Head of caudate nucleus (tissue), 42 donors: ENCODE results near the gene FGFRL1.
"Not testable (repeated sequence)": the region's sequence is repeated elsewhere in the genome, so short reads cannot be mapped to it uniquely, and the experiment has no call there.

ENCODE experiments used
- DNase-seq, 42 donors: peaks; one replicate each; pipeline versions ENCODE4 v3.0.0 to v3.0.0-alpha.2; 2020 to 2021; ENCODE audit warnings: mixed read lengths in 7 of 42
- intact Hi-C: fragments of 100-400 bp; cut with DNase I; formaldehyde crosslinking; loops from one replicate; pipeline ENCODE4 v1.15.0; 2022

Gene FGFRL1

GRCh38 chr4:988726-989721 lies 22.4 kb upstream of the FGFRL1 start:
- intact Hi-C loops = no loop called here
- no peak for DNase-seq

DNA sequence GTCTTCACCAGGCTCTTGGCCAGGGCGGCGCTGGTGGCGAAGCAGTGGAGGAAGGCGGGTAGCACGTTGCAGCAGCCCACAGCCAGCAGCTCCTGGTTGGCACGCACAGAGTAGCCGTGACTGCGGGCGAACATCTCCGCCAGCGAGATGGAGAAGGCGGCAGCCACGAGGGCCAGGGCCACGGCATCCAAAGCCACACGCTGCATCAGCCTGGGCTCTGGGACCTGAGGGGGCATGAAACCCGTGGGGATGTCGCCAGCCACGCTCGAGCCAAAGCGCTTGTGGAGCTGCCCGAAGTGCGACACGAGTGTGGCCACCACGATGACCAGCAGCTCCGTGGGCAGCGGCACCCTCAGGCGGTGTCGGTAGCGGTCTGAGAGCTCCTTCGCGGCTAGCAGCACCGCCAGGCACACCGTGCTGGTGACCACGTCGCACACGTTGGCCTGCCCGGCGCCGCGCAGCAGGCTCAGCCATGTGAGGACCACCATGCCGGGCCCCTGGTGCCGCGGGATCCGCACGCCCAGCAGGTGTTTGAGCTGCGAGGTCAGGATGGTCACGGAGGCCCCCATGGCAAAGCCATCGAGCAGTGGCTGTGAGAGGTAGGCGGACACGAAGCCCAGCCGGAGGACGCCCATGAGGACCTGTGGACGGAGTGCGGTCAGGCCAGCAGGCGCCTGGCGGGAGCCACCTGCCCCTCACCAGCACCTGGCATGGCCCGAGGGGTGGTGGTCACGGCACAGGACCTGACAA lies 21.5 kb upstream of the FGFRL1 start:
- DNase-seq = no peak
- intact Hi-C loops = no loop called here

DNA sequence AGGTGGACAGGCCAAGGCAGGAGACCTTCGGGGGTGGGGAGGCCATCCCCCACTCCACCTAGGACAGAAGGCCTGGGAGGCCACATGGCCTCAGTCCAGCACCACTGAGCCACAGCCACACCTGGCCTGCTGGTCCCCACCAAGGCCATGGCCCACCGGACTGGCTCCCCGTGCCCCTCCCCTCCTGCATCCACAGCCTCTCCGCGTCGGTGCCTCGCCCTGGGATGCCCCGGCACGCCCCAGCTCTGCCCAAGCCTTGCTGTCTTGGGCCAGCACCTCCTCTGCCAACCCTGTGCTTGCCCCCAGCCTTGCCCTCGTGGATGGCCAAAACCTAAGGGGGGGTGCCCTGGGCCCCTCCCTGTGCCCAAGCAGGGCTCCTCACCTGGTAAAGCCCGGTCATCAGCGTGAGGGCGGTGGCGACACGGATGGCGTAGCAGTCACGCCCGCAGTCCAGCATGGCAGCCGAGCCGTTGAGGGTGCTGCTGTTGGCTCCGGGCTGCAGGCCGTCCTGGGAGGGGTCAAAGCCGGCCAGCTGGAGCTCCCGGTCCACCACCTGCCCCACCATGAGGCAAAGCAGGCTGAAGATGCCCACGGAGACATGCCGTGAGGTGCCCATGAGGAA lies 20.6 kb upstream of the FGFRL1 start:
- no peak for DNase-seq
- intact Hi-C loops = no loop called here

DNA sequence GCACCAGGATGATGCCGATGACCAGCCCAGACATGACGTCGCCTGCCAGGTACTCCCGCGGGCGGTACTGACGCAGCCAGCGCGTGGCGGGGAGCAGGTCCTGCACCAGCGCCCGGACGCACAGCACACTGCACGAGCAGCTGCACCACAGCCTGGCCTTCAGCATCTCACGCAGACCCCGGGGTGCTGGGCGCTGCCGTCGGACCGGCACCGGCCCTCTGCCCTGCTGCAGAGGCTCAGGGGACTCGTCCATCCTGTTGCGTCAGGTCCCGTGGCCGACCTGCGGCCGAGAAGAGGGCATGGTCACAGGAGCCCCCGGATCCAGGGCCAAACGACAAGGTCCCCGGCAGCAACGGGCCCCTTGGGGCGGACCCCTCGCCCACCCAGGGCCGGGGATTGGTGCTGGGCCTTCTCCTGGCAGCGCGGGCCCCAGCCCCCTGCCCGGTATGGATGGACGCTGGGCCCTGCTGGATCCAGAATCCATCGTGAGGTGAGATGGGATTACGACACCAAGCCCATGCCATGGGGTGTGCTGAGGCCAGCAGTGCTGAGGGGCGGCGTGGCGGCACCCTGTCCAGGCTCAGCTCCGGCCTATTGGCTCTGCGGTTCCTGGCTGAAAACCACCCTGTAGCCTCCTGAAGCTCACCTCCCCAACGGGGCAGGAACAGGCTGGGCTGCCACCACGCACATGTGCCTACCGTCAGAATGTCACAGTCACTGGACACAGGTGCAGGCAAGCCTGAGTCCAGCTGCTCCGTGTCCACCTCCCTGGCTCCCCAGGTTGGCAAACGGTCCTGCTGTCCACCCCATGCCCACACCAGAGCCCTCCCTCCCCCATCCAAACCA lies 19.8 kb upstream of the FGFRL1 start:
- no peak for DNase-seq
- intact Hi-C loops = no loop called here

- no peak for DNase-seq
- intact Hi-C loops = no loop called here
Measured at GRCh38 chr4:992297-993110, 18.9 kb upstream of the FGFRL1 start.

DNA sequence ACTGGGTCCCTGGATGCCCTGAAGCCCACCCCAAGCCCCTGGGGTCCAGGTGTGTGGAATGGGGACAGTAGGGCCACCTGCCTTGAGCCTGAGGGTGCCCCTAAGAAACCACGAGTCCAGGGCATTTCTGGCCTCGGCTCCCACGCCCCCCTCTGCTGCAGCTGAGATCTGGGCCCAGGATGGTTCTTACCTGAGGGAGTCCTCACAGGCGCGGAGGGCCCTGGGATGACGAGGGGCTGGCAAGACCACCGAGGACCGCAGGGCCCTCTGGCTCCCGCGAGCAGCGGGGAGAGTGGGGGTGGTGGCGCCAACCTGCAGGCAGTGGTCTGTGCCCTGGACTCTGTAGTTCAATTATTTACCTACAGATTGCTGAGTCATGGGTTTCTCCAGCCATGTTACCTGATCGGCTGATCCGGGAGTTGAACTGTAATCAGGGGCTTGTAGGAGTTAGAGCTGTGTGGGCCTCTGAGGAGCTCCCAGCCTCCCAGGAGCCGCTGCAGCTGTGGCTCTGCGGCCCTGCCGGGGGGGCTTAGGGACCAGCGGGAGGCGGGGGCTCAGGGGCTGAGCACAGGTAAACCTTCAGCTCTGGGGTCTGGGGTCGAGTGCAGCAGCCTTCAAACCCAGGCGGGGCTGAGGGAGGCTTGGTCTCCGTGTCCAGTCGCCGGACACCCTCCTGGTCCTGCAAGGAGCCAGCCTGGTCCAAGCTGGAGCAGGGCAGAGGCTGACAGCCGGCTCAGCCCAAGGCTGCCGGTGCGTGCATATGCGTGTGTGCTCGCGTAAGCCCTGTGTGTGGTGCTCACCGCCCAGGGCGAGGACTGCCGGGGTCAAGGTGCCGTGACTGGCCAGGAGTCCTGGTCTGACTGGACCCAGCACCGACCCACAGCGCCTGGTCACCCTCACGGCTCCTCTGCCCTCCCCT lies 18.1 kb upstream of the FGFRL1 start, which contains the start of gene SLC26A1:
Gene SLC26A1, minus strand, starts transcription at position 294 of the 919 bp plus-strand sequence. CDS start 1,701 bp downstream, outside the sequence.
- DNase-seq = no peak
- intact Hi-C loops = no loop called here

DNA sequence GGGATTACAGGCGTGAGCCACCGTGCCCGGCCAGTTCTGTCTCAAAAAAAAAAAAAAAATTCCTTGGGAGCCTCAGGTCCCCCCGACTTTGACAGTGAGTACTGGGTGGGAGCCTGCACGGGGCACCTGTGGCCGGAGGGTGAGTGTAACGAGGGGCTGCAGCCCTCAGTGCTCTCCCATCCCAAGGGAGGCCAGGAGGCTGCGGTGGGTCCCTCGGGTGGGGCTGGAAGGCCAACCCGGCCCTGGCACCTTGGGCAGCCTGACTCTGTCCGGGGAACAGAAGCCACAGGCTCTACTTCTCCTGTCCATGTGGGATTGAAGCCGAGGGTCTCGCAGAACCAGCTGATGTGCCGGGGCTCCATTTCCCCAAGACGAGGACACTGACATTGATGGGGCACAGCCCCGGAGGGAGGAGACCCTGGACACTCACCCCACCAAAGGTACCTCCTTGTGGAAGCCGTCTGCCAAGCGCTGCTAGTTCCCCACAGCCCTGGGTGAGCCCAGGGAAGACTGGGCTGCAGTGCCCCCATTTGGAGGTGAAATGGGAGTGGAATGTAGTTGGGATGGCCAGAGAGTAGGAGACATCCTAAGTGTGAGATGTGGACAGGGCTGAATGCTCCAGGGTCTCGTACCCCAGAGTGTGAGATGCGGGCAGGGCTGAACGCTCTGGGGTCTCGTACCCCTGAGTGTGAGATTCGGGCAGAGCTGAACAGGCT lies 16.0 kb upstream of the FGFRL1 start:
- intact Hi-C loops = no loop called here
- no peak for DNase-seq

DNA sequence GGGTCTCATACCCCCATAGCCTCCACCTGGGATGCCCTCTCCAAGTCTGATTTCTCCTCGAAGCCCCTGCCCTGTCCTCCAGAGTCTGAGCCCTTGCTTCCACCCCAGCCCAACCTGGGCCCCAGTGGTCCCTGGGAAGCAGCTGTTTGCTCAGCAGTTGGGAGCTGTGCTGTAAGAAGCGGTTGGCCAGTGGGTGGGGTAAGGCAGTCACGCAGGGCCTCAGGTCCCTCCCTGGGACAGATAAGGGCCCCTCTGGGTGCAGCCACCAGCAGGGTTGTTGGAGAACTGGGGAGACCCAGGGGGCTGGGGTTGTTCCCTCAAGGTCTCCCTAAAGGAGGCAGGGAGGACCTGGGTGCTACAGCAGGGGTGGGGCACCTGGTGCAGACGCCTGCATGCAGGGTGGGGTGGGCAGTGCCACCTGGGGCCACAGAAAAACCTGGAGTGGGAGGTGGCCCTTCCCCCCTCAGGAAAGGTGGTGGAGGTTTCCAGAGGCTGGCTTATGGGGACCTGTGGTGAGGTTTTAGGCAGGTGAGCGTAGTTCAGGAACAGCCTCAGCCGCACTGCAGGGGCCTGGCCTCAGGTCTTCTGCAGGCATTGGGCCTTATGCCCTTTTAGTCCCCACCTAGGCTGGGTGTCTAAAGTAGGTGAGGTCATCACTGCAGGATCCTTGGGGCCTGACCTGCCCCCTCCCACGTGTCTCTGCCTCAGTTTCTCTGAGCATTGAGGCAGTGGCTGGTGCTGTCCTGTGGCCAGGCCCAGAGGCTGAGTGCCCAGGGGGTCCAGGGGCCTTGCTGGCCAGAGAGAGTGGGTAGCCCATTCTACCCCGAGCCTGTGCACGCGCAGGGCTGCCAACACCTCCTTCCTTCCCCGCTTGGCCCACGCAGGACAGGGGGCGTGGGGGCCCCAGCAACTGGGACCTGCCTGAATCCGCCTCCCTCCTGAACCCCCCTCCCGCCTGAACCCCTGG lies 15.1 kb upstream of the FGFRL1 start:
- no peak for DNase-seq
- intact Hi-C loops = no loop called here

DNA sequence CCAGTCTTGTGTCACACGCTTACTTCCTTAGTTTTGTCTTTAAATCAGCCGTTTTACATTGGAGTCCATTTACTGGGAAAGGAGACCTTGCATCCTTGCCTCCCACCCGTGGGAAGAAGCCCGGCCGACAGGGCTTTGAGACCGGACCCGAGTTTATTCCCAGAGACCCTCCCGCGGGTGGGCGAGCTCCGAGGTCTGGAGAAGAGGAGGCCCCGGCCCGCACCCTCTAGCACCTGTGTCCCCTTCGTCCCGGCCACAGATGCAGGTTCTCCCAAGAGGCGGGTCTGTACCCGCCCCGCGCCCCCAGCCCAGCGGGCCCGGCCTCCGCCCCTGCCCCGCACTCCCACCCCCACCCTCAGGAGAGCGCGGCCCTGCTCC lies 14.4 kb upstream of the FGFRL1 start:
- intact Hi-C loops = no loop called here
- no peak for DNase-seq

DNA sequence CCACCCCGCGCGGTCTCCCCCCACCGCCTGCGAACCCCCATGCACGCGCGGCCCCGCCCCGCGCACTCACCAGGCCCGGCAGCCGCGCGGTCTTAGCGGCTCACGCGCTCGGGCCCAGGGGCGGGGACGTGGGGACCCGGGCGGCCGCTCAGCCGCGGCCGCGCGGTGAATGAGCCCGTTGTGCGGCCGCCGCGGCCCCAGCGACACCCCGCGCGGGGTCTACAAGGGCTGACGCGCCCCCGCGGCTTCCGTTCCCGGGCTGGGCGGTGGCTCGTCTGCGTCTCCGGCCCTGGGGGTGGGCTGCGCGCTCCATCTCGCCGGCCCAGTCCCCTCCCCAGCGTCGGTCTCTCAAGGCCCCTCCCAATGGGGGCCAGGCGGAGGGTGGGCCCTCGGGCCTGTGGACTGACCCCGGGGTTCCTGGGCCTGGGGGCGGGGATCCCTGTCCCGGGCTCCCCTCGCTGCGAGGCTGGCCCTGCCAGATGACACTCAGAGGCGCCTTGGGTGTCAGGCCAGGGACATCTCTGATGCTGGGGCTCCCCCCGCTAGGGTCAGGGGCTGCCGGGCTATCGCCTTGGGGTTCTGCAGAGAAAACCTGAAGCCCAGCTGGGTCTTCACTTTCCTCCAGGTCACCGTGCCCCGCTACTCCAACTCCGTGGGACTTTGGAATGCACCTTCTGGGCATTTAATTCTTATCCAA lies 13.9 kb upstream of the FGFRL1 start:
- DNase-seq = peak in 27 of 42 donors; percentile 33 to 75 (median 56)
- intact Hi-C loops = no loop called here

DNA sequence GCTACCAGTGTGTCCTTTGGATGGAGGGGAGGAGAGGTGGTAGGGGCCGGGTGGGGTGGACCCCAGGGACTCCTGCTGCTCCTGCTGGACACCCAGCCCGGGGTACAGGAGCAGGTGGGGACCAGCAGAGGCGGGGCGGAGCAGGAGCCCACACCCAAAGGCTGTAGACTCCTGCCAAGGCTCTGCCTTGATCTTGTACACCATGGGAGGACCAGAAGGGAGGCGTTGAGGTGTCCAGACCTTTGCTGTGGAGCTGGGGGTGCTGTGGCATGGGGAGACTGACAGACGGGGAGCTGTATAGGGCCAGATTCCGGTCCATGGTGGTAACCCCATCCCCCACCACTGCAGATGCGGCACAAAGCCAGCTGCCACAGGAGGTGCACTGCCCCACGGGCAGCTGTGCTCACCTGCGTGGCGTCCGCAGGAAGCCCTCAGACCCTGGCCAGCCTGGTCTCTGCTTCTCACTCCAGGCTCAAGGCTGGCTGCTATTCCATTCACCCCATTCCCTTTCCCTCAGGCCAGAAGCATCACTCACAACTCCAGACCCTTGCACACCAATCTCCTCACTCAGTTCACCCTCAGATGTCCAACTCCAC lies 13.2 kb upstream of the FGFRL1 start:
- intact Hi-C loops = no loop called here
- DNase-seq = no peak

- not testable (repeated sequence) for DNase-seq
Measured at GRCh38 chr4:999240-999863, 12.1 kb upstream of the FGFRL1 start.

DNA sequence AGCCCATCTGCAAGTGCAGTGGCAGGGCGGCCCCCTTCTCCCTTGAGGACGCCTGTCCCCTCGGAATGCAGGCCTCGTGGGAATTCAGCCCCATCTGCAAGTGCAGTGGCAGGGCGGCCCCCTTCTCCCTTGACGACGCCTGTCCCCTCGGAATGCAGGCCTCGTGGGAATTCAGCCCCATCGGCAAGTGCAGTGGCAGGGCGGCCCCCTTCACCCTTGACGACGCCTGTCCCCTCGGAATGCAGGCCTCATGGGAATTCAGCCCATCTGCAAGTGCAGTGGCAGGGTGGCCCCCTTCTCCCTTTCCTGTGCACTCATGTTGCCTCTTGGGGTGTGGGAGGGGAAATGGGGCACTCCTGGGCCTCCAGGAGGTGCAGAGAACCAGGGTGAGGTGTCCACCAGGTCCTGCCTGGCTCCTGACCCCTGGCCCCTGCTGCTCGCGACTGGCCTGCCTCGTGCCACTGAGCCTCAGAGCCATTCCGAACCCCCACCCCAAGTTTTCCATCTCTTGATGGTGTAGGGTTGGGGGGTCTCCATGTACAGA lies 11.5 kb upstream of the FGFRL1 start:
- no peak for DNase-seq
- intact Hi-C loops = no loop called here

More at GRCh38 chr4:999240-999863, 12.1 kb upstream of the FGFRL1 start:
- intact Hi-C loops = not testable (repeated sequence)
